AG08396 (cell line): ENCODE measurements around the gene NUTM2A.
"Not testable (repeated sequence)": the region's sequence is repeated elsewhere in the genome, so short reads cannot be mapped to it uniquely, and the experiment has no call there.

ENCODE experiments used
- DNase-seq: peaks from one replicate; pipeline ENCODE4 v3.0.0; 2012; ENCODE audit warnings: low spot score, mixed read lengths

The NUTM2A gene, protein sequence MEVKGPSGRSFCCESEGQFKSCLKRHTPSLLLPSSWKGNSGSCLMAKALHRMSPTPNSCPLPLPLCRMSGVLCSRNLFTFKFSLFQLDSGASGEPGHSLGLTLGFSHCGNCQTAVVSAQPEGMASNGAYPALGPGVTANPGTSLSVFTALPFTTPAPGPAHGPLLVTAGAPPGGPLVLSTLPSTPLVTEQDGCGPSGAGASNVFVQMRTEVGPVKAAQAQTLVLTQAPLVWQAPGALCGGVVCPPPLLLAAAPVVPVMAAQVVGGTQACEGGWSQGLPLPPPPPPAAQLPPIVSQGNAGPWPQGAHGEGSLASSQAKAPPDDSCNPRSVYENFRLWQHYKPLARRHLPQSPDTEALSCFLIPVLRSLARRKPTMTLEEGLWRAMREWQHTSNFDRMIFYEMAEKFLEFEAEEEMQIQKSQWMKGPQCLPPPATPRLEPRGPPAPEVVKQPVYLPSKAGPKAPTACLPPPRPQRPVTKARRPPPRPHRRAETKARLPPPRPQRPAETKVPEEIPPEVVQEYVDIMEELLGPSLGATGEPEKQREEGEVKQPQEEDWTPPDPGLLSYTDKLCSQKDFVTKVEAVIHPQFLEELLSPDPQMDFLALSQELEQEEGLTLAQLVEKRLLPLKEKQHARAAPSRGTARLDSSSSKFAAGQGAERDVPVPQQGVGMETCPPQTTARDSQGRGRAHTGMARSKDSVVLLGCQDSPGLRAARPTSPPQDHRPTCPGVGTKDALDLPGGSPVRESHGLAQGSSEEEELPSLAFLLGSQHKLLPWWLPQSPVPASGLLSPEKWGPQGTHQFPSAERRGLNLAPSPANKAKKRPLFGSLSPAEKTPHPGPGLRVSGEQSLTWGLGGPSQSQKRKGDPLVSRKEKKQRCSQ

DNA sequence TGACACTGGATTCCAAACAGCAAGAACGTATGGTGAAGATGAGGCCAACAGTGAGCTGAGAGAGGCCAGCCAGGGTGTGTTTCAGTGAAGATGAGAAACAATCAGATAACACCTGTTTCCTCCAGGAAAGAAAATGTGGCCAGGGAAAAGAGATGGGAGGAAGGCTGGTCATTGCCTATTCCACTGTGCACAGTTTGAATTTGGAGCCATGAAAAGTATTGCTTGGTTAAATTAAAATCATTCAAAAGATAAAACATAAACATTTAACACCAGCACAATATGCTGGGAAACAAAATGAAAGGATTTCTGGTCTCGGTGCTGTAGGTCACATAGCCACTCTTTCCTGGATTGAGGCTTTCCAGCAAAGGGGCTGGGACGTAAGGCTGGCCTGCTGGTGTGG, at the start of gene NUTM2A:
TSS of gene NUTM2A (plus strand) at position 301 of the 400 bp plus-strand sequence. CDS start 383 bp downstream, outside the sequence.
- DNase-seq: not testable (repeated sequence)

- DNase-seq: not testable (repeated sequence)
Observed at GRCh38 chr10:87177587-87177986, 47.7 kb upstream of the NUTM2A start.

DNA sequence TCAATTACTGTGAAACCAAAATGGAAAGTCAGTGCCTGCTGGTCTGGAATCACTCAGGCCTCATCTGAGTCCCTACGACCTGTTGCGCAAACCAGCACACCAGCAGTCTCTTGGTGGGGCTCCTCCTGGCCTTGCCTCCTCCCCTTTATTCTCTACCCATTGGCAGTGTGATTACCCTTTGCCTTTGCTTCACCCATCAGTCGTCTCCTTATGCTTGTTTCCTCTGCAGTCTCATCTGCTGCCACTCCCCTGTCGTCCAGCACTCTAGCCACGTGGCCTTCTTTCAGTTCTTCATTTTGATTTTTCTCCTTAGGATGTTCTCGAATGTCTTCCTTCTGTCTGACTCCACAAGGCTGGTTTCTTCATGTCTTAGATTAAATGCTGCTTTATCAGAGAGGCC, 40.8 kb upstream of the NUTM2A start:
- DNase-seq: not testable (repeated sequence)

DNA sequence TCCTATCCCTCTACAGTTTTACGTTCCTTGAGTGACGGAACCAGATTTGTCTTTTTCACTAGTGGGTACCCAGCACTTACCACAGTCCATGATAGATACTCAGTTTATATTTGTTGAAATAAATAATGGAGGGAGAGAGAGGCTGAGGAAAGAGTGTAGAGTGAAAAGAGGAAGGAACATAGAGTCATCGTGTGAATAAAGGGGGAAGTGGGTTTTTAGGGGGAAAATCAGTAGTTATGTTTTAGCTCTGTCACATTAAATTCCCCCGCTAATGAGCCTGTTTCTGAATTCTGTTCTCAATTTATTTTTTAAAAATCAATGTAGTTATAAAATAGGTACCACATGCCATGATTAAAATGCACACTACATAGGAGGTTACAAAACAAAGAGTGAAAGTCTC, 39.2 kb upstream of the NUTM2A start:
- not testable (repeated sequence) for DNase-seq

DNA sequence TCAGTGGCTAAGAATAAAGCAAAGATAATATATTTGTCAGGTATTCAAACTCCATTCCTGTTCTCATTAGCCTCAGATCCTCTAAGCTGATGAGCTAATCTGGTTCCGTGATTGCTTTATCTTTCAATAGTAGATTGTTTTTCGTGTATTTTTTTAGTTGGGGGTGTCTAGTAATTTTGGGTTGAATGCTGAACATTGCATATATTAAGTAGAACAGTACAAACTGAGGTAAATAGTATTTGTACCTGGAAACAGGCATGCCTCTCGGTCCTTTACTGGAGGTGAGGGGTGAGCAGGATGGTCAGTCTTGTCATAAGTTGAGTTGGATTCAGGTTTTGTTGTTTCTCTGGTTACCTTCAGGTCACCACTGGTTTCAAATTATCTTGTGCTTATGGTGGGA, 37.7 kb upstream of the NUTM2A start:
- not testable (repeated sequence) for DNase-seq

- DNase-seq: not testable (repeated sequence)
Observed at GRCh38 chr10:87191841-87192240, 33.4 kb upstream of the NUTM2A start.

DNA sequence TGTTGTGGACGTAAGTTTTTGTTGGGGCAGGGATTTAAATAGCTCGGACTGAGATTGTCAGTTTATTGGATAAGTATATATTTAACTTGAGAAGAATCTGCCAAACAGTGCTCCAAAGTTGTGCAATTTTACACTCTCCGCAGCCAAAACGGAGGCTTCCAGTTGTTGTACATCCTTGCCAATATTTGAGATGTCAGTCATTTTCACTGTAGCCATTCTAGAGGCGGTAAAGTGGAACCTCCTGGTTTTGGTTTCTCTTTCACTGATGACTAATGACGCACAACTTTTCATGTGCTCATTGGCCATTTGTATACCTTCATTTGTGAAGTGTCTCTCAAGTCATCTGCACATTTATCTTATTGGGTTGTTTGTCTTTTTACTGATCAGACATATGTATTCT, 24.3 kb upstream of the NUTM2A start:
- not testable (repeated sequence) for DNase-seq

DNA sequence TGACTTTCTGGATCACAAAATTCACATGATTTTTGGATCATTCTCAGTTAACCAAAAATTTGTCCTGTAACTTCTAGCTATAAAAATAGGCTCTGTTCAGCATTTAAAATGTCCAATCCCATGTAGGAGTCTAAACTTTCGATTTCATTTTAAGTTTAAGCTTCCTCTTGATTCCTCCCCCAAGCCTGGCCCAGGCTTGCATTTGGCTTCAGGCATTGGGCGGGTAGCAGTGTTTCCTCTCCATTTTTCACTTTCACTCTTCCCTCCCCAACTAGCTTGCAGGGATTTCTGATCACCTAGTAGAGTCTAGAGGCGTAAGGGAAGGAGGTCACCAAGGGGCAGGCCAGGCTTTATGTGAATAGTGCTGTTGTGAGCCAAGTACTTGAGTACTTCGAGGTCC, 20.4 kb upstream of the NUTM2A start:
- DNase-seq: not testable (repeated sequence)

GRCh38 chr10:87206922-87207321, 18.3 kb upstream of the NUTM2A start:
- DNase-seq: not testable (repeated sequence)

DNA sequence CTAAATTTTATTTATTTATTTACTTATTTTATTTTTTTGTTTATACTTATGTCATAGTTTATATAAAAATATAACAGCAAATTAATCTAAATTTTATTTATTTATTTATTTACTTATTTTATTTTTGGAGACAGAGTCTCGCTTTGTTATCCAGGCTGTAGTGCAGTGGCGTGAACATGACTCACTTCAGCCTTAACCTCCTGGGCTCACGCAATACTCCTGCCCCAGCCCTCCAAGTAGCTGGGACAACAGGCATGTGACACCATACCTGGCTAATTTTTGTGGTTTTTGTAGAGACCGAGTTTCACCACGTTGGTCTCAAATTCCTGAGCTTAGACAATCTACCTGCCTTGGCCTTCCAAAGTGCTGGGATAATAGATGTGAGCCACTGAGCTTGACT, 14.9 kb upstream of the NUTM2A start:
- DNase-seq: not testable (repeated sequence)

DNA sequence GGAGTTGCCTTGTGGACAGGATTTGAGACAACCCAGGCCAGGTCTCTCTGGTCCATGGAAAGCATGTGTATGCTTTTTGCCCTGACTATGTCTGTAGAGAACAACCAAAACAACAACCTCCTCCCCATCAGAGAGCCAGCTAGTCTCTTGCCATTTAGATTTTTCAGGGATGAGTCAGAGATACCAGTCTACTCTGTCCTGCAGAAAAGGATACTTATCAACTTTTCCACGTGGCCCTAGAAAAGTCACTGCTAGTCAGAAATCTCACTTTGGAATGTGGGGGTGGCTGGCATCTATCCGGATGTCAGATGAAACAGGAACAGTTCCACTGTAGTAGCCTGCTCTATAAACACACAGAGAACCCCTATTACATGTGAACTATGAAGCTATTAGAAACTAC, 13.4 kb upstream of the NUTM2A start:
- peak; percentile 31 for DNase-seq

DNA sequence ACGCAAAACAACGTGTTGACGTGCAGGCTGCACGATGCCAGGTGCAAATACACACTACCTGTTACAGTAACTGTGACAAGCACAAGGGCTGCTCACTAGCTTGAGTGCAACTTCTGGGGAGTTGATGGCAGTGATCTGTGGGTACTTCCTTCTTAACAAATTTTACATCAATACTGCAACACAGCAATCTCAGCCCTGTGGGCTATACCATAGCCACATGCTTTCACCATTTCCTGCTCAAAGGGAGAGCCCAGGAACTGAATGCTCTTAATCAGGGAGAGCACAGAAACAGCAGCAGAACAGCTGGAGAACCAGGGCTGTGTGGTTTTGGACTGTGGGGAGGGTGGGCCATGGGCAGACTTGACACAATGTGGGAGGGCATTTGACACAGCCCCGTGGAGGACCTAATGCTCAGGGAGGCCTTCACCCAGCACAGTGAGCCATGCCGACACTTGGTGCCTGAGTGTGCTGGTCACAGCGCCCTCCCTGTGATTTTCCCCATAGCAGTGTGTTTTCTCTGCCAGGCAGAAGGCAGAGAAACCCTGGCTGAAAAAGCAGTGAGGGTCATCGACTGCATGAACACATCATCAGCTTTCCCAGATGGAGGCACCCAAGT, 12.0 kb upstream of the NUTM2A start:
- DNase-seq: not testable (repeated sequence)

GRCh38 chr10:87213806-87214205, 11.4 kb upstream of the NUTM2A start:
- DNase-seq: not testable (repeated sequence)

DNA sequence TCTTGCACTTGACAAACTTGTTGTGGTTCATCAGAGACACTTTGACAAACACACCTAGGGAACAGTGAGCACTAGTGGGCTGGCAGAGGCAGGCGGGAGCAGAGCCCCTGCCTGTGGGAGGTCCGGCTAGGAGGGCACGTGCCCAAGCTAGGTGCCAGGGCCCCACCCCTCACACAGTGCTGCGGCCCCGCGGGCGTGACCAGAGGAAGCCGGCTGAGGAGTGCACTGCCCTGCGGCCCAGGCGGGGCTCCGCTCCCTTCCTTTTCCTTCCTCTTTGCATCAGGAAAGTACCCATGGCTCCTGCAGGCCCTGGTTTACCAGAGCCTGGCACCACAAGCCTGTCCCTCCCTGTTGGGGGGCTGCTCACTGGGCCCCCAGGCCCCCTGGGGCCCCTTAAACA, 9.1 kb upstream of the NUTM2A start:
- DNase-seq: not testable (repeated sequence)

DNA sequence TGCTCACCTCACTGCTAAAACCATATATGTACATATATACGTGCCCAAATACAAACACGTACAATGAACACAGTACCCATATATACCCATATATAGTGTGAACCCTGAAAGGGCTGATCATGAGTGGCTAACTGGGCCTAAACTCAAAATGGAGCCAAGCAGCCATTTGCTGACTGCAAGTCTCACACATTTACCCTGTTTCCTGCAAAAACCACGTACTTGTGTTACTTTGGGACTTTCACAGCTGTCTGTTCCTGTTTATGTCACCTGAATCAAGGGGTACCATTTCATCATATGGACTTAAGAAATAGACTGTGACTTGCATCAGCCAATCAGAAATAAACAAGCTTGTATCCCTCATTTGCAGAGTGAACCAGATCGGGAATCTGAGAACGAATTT, 5.9 kb upstream of the NUTM2A start:
- not testable (repeated sequence) for DNase-seq

DNA sequence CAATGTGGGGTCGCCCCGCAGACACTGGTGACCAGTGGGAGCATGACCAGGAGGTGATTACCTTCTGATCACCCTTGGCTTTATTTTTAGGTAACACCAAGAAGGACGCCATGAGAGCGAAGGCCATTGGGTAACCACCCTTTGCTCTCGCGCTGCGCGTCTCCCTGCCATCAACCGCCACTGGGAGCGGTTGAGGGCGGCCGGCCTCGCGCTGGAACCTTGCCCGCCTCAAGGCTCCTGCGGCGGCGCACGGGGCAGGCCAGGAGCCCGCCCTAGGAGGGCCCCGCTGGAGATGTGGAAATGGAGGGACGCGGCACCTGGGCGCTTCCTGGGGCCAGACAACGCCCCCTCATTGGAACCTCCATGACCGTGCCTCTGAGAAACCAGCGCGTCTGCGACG, 2.5 kb upstream of the NUTM2A start:
- not testable (repeated sequence) for DNase-seq

GRCh38 chr10:87228247-87228646, 3.0 kb downstream of the NUTM2A start:
- not testable (repeated sequence) for DNase-seq

DNA sequence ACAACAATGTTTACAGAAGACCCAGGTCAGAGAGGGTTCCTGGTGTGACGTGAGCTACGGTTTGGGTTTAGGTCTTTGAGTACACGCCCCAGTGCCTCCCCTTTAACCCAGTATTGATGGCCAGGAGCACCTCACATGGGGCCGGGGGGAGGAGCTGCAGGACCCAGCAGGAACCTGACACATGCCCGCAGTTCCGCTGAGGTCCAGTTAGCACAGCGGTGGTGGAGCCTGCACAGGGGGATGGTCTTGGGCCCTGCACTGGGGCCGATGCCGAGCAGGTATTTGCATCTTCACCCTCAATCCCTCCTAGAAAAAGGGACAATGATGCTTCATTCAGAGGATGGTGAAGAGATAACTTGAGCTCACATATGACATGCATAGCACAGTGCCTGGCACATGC, 4.0 kb downstream of the NUTM2A start:
- not testable (repeated sequence) for DNase-seq

- DNase-seq: not testable (repeated sequence)
Observed at GRCh38 chr10:87234854-87235253, 9.6 kb downstream of the NUTM2A start.

GRCh38 chr10:87237244-87237643, 12.0 kb downstream of the NUTM2A start:
- DNase-seq: not testable (repeated sequence)

DNA sequence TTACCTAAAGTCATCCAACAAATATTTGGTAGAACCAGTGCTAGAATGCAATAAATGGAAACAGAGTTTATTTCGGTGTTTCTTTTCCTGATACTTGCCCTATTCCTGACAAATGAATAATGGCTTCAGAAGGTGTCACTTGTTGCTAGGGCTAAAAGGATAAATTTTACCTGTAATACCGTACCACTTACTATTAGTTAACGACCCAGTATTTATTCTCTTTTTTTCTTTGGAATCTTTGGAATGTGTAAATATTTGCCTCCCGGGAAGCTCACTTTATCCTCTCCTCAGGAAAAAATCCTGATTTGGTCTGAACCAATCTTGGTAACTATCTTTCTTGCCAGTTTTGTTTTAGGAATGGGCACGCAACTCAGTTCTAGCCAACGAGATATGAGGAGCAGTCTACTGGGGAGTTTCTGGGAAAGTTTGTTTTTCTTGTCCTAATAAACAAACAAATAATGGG, 14.1 kb downstream of the NUTM2A start:
- DNase-seq: not testable (repeated sequence)

DNA sequence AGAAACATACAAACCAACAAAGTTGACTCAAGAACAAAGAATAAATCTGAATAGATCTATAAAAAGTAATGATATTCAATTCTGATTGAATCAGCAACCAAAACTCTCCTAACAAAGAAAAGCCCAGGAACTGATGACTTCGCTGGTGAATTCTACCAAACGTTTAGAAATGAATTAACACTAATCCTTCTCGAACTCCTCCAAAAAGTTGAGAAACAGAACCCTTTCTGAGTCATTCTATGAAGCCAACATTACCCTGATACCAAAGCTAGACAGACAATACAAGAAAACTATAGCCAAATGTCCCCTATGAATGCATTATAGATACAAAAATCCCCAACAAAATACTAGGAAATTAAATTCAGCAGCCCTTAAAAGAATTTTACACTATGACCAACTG, 16.9 kb downstream of the NUTM2A start:
- DNase-seq: not testable (repeated sequence)
